GM23248 (cell line): ENCODE measurements around the gene PHLDB3.

Experiments used
- EZH2 ChIP-seq: fragments of 200-600 bp; sonication (generic); IDR thresholded peaks from 2 replicates; pipeline ENCODE4 v1.6.1; 2018; ENCODE audit warnings: antibody characterized with exemption, mild to moderate bottlenecking; ENCODE audit not compliant: insufficient read depth, poor library complexity, severe bottlenecking
- EZH2phosphoT487 ChIP-seq: fragments of 200-600 bp; sonication (generic); IDR thresholded peaks from 2 replicates; pipeline ENCODE4 v1.6.1; 2018; ENCODE audit warnings: antibody characterized with exemption, moderate library complexity, mild to moderate bottlenecking, low read depth; ENCODE audit not compliant: insufficient read depth

DNA sequence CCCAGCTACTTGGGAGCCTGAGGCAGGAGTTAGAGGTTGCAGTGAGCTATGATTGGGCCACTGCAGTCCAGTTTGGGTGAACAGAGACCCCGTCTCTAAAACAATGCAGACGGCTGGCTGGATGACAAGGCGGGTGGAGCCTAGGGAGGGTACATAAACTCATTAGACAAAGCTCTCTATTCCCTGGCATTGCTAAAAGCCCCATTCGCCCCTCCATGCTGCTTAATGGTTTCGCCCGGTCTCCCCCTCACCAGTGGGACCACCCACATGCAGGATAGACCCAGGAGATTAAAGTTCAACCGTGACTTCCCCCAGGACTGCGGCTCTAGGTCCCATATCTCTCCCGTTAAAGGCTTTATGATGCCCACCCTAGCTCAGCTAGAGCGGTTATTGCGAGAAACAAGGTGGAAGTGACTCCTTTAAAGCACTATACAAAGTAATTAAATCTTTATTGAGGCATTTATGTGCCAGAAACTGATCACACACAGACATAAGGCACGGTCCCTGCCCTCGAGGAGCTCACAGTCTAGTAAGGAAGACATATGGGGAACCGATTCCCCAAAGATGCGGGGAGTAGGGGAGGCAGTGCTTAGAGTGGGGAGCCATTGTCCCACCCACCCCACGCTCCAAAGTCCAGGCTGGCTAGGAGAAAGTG is 44.1 kb downstream of the PHLDB3 start:
- TF ChIP-seq EZH2 (no peak), EZH2phosphoT487 (no peak)
